ENCODE measurements around the gene CACNA1G. TPM values are rescaled to one million over a fixed set of nuclear protein-coding genes. Genes with fewer than 3 reads are reported as not detected.

Gene CACNA1G
- total RNA-seq, 4 donors from 2014 or later, result 0.15 to 0.94 (median 0.16) TPM; not detected in 1

GRCh38 chr17:50657054-50657453, 96.5 kb downstream of the CACNA1G start:
- WGBS, 2 donors (ENCODE audit: low coverage in 1 of 2), result 89 to 97% methylated on average over 5 of the region's 7 CpGs
- Histone ChIP-seq H3K9me3 (peaks cover 0 to 5% (median 0%) of the 10 kb centered on the region in 3 donors), H3K27me3 (no peaks in the 10 kb centered on the region), H3K4me1 (peaks cover 0 to 31% (median 18%) of the 10 kb centered on the region in 3 donors), H3K36me3 (no peaks in the 10 kb centered on the region), H3K27ac (no peak overlapping the region), H3K4me3 (no peak overlapping the region)
- TF ChIP-seq POLR2AphosphoS5 (IDR thresholded peaks at IDR 0.05), result no peak
- TF ChIP-seq POLR2A (IDR thresholded peaks at IDR 0.05), result no peak
- no peak for TF ChIP-seq EP300 (IDR thresholded peaks at IDR 0.05)
- TF ChIP-seq CTCF (IDR thresholded peaks at IDR 0.05), result no peak
- no peak for ATAC-seq

DNA sequence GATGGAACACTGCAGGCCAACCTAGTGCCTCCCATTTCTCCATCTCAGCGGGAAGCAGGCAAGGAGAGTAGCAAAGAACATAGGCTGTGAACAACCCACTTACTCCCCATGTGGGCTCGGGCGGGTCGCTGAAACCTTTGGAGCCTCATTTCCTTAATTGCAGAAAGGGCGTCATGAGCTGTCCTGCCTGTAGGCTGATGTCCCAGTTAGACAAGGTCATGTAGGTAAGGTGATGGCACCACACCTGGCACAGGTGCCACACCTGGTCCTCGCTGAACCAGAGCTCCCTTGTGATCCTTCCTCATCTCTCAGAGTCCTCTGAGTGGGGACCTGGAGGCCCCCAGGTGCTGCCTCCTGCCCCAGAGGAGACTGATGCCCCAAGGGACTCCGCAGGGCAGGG, 97.1 kb downstream of the CACNA1G start:
- WGBS, 2 donors (ENCODE audit: low coverage in 1 of 2), result 93 to 100% methylated on average over 1 to 3 of the region's 7 CpGs
- Histone ChIP-seq H3K27ac (no peak overlapping the region), H3K4me1 (peaks cover 0 to 34% (median 18%) of the 10 kb centered on the region in 3 donors), H3K36me3 (no peaks in the 10 kb centered on the region), H3K9me3 (peaks cover 0 to 4% (median 0%) of the 10 kb centered on the region in 3 donors), H3K4me3 (no peak overlapping the region), H3K27me3 (no peaks in the 10 kb centered on the region)
- TF ChIP-seq POLR2A (IDR thresholded peaks at IDR 0.05) (no peak), EP300 (IDR thresholded peaks at IDR 0.05) (no peak), POLR2AphosphoS5 (IDR thresholded peaks at IDR 0.05) (no peak), CTCF (IDR thresholded peaks at IDR 0.05) (no peak)
- no peak for ATAC-seq

- Histone ChIP-seq H3K36me3 (no peaks in the 10 kb centered on the region), H3K27ac (no peak overlapping the region), H3K27me3 (no peaks in the 10 kb centered on the region), H3K9me3 (no peaks in the 10 kb centered on the region), H3K4me1 (peaks cover 0 to 34% (median 18%) of the 10 kb centered on the region in 3 donors), H3K4me3 (no peak overlapping the region)
- TF ChIP-seq CTCF (IDR thresholded peaks at IDR 0.05) (no peak), POLR2AphosphoS5 (IDR thresholded peaks at IDR 0.05) (no peak), EP300 (IDR thresholded peaks at IDR 0.05) (no peak), POLR2A (IDR thresholded peaks at IDR 0.05) (no peak)
- WGBS, 2 donors (ENCODE audit: low coverage in 1 of 2), result 45% methylated on average over 2 of the region's 6 CpGs; no CpG with 5 or more reads in 1 of the 2 donors
- no peak for ATAC-seq
These were observed 98.1 kb downstream of the CACNA1G start for GRCh38 chr17:50658616-50659015.

GRCh38 chr17:50659179-50659578, 98.7 kb downstream of the CACNA1G start:
- Histone ChIP-seq H3K36me3 (no peaks in the 10 kb centered on the region), H3K4me1 (peaks cover 0 to 34% (median 18%) of the 10 kb centered on the region in 3 donors), H3K4me3 (no peak overlapping the region), H3K27ac (no peak overlapping the region), H3K27me3 (no peaks in the 10 kb centered on the region), H3K9me3 (no peaks in the 10 kb centered on the region)
- WGBS, 2 donors (ENCODE audit: low coverage in 1 of 2), result 80% methylated on average over 1 of the region's 10 CpGs; no CpG with 5 or more reads in 1 of the 2 donors
- TF ChIP-seq CTCF (IDR thresholded peaks at IDR 0.05) (no peak), EP300 (IDR thresholded peaks at IDR 0.05) (no peak), POLR2AphosphoS5 (IDR thresholded peaks at IDR 0.05) (no peak), POLR2A (IDR thresholded peaks at IDR 0.05) (no peak)
- ATAC-seq, result no peak

Measured in gastroesophageal sphincter (tissue), 4 donors.